Measurements from ENCODE around the gene TUBGCP6. TPM values are rescaled to one million over a fixed set of nuclear protein-coding genes. Genes with fewer than 3 reads are reported as not detected.
A peak's percentile ranks its signal among the peaks of the same experiment; 100 is the strongest.

TUBGCP6 gene
- total RNA-seq, 4 donors from 2014 or later: 20.3 to 44.3 (median 32.2) TPM

DNA sequence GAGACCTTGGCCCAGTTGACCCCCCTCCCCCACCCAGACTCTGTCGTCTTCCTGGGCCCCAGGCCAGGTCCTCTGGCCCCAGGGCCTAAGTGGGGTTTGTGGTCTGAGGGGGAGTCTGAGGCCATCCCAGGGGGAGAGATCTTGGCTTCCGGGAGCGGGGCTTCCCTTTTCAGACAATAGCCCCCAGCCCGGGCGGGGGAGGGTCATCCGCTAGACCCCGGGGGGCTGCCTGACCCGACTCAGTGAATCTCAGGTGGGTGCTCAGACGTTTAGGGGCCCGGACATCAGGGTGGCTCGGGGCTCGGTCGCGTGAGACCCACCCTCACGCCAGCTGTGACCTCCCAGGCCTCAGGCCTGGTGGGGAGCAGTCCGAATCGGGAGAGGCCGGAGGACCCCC, 24.7 kb upstream of the TUBGCP6 start:
- peaks cover 0 to 10% (median 0%) of the 10 kb centered on the region in 3 donors for H3K36me3 ChIP-seq
- peaks cover 0 to 17% (median 0%) of the 10 kb centered on the region in 4 donors for H3K27me3 ChIP-seq
- no peak for DNase-seq
- H3K27ac ChIP-seq: peak overlapping the region; percentile 55 to 84 (median 76)
- no peak for TF ChIP-seq POLR2A (IDR thresholded peaks at IDR 0.05)
- TF ChIP-seq, protein P1, sequence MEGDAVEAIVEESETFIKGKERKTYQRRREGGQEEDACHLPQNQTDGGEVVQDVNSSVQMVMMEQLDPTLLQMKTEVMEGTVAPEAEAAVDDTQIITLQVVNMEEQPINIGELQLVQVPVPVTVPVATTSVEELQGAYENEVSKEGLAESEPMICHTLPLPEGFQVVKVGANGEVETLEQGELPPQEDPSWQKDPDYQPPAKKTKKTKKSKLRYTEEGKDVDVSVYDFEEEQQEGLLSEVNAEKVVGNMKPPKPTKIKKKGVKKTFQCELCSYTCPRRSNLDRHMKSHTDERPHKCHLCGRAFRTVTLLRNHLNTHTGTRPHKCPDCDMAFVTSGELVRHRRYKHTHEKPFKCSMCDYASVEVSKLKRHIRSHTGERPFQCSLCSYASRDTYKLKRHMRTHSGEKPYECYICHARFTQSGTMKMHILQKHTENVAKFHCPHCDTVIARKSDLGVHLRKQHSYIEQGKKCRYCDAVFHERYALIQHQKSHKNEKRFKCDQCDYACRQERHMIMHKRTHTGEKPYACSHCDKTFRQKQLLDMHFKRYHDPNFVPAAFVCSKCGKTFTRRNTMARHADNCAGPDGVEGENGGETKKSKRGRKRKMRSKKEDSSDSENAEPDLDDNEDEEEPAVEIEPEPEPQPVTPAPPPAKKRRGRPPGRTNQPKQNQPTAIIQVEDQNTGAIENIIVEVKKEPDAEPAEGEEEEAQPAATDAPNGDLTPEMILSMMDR (IDR thresholded peaks at IDR 0.05): no peak
- H3K9me3 ChIP-seq: no peaks in the 10 kb centered on the region
- 12% methylated on average over 10 of the region's 18 CpGs; no CpG with 5 or more reads in 1 of the 2 donors for WGBS, 2 donors
- intact Hi-C loops (cut with DNase I): no loop called here
- peak overlapping the region; percentile 37 to 74 (median 58) for H3K4me3 ChIP-seq
- H3K4me1 ChIP-seq: peaks cover 41 to 66% (median 46%) of the 10 kb centered on the region in 3 donors

DNA sequence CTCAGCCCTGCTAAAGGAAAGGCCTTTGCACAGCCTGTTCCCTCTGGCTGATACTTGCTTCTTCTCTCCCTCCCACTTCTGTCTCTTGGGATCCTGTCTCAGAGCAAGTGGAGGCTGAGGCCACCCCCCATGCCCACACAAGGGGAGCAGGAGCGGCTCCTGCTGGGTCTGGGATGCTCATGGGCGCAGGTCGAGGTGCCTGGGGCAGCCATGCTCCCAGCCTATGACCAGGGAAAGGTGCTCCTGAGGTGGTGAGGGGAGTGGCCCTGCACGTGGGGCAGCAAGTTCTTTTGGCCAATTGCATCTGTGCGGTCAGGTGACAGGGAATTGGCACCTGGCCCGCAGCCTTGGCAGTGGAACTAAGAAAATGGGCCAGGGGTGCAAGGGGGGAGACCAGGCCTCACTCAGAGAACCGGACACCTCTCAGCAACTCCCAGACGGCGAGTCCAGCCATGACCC, 23.9 kb upstream of the TUBGCP6 start:
- TF ChIP-seq, protein P1 (IDR thresholded peaks at IDR 0.05): no peak
- TF ChIP-seq POLR2A (IDR thresholded peaks at IDR 0.05): no peak
- Histone ChIP-seq H3K27me3 (peaks cover 0 to 17% (median 0%) of the 10 kb centered on the region in 4 donors), H3K4me3 (no peak overlapping the region), H3K9me3 (no peaks in the 10 kb centered on the region), H3K4me1 (peaks cover 41 to 60% (median 46%) of the 10 kb centered on the region in 3 donors), H3K36me3 (peaks cover 0 to 4% (median 0%) of the 10 kb centered on the region in 3 donors), H3K27ac (peak overlapping the region in 2 of 4 donors; percentile 80 to 84)
- 29 to 60% methylated on average over 1 to 7 of the region's 9 CpGs for WGBS, 2 donors
- intact Hi-C loops (cut with DNase I): no loop called here
- DNase-seq: no peak

DNA sequence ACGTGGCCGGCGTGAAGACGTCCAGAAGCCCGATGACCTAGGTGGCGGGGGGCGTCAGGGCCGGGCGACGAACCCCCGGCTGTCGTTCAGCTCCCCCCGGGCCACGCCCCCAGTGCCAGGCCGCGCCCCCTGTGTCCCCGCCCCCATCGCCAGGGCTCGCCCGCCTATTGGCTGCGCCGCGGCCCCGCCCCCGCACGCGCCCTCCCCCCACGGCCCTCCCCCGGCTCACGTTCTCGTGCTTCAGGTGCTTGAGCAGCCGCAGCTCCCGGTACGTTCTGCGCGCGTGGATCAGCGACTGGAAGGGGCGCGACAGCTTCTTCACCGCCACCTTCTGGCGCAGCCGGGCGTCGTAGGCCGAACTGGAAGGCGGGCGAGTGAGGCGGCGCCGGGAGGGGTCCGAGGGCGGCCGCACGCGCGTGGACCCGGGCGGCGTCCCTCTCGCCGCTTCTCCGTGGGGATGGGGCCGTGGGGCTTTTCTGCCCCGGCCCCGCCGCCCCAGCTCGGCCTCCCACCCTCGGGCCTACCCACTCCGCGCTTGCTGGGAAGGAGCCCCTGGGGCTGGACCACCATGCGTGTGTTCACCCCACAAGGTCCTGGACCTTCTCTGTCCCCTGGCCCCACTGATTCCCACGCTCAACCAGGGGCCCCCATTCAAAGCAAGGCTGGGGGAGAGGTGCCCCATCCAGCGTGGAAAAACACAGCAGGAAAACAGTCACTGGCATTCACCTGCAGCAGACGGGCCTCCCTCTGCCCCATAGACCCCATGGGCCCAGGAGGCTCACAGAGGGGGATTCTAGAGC, 23.0 kb upstream of the TUBGCP6 start:
- DNase-seq: no peak
- Histone ChIP-seq H3K27ac (peak overlapping the region in 2 of 4 donors; percentile 11 to 84), H3K27me3 (peaks cover 0 to 23% (median 0%) of the 10 kb centered on the region in 4 donors), H3K36me3 (peaks cover 0 to 2% (median 0%) of the 10 kb centered on the region in 3 donors), H3K4me3 (peak overlapping the region in 3 of 4 donors; percentile 1 to 59 (median 39)), H3K9me3 (no peaks in the 10 kb centered on the region), H3K4me1 (peaks cover 41 to 64% (median 49%) of the 10 kb centered on the region in 3 donors)
- WGBS, 2 donors: 0% methylated on average over 1 of the region's 75 CpGs; no CpG with 5 or more reads in 1 of the 2 donors
- TF ChIP-seq, protein P1 (IDR thresholded peaks at IDR 0.05): peak in 3 of 6 experiments; percentile 8 to 37 (median 13)
- TF ChIP-seq POLR2A (IDR thresholded peaks at IDR 0.05): no peak
- intact Hi-C loops (cut with DNase I): no loop called here

DNA sequence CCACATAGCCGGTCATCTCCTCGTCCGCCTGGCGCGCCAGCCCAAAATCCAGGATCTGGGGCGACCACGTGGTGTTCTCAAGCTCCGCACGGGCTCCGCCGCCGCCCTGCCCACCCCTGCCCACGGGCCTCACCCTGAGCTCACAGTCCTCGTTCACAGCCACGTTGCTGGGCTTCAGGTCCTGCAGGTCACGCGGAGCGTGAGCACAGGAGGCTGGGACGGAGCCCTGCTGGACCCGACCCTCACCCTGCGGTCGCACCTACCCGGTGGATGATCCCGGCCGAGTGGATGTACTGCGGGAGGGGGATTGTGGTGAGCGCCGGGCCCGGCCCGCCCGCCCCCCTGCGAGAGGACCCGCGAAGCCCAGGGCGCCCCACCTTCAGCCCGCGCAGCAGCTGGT, 22.2 kb upstream of the TUBGCP6 start:
- intact Hi-C loops (cut with DNase I): no loop called here
- no peaks in the 10 kb centered on the region for H3K36me3 ChIP-seq
- H3K4me3 ChIP-seq: peak overlapping the region in 2 of 4 donors; percentile 39 to 59
- peaks cover 0 to 28% (median 0%) of the 10 kb centered on the region in 4 donors for H3K27me3 ChIP-seq
- H3K9me3 ChIP-seq: no peaks in the 10 kb centered on the region
- no peak for DNase-seq
- 65 to 90% methylated on average over 2 to 9 of the region's 37 CpGs for WGBS, 2 donors
- H3K4me1 ChIP-seq: peaks cover 42 to 64% (median 53%) of the 10 kb centered on the region in 3 donors
- TF ChIP-seq POLR2A (IDR thresholded peaks at IDR 0.05): no peak
- TF ChIP-seq, protein P1 (IDR thresholded peaks at IDR 0.05): no peak
- H3K27ac ChIP-seq: no peak overlapping the region

Measured in esophagus squamous epithelium (tissue), 5 donors.